ENCODE measurements around the gene SDK1. TPM values are rescaled to one million over a fixed set of nuclear protein-coding genes. Genes with fewer than 3 reads are reported as not detected.

SDK1 gene
- total and polyA plus RNA-seq, 4 donors: 1.9 to 46.3 (median 12.4) TPM

- intact Hi-C loops (cut with DNase I): no loop called here
- Histone ChIP-seq H3K4me1 (ENCODE audit: control insufficient read depth in 1 of 2, insufficient read depth in 2 of 2, low read length in 2 of 2) (no peaks in the 10 kb centered on the region), H3K9me3 (ENCODE audit: control insufficient read depth, low read length) (no peaks in the 10 kb centered on the region), H3K4me3 (ENCODE audit: low read length in 2 of 2) (no peak overlapping the region), H3K36me3 (ENCODE audit: control insufficient read depth in 1 of 2, insufficient read depth in 2 of 2, low read length in 1 of 2) (no peaks in the 10 kb centered on the region), H3K27ac (ENCODE audit: low read depth in 1 of 2, low read length in 2 of 2) (no peak overlapping the region), H3K27me3 (ENCODE audit: control insufficient read depth in 1 of 2, insufficient read depth in 2 of 2, low read length in 1 of 2) (peaks cover 0 to 2% of the 10 kb centered on the region in 2 donors)
- DNase-seq: no peak
- no peak for ATAC-seq (ENCODE audit: low FRiP score)
- WGBS, 2 donors: 53 to 62% methylated on average over 9 of the region's 9 CpGs
Measured at GRCh38 chr7:3267966-3268690, 32.9 kb upstream of the SDK1 start.

- ATAC-seq (ENCODE audit: low FRiP score) (no peak), DNase-seq (no peak)
- Histone ChIP-seq H3K27me3 (ENCODE audit: control insufficient read depth in 1 of 2, insufficient read depth in 2 of 2, low read length in 1 of 2) (peaks cover 0 to 2% of the 10 kb centered on the region in 2 donors), H3K4me1 (ENCODE audit: control insufficient read depth in 1 of 2, insufficient read depth in 2 of 2, low read length in 2 of 2) (no peaks in the 10 kb centered on the region), H3K27ac (ENCODE audit: low read depth in 1 of 2, low read length in 2 of 2) (no peak overlapping the region), H3K9me3 (ENCODE audit: control insufficient read depth, low read length) (no peaks in the 10 kb centered on the region), H3K36me3 (ENCODE audit: control insufficient read depth in 1 of 2, insufficient read depth in 2 of 2, low read length in 1 of 2) (no peaks in the 10 kb centered on the region), H3K4me3 (ENCODE audit: low read length in 2 of 2) (no peak overlapping the region)
- intact Hi-C loops (cut with DNase I): no loop called here
Measured at GRCh38 chr7:3270362-3270761, 30.7 kb upstream of the SDK1 start.

- Histone ChIP-seq H3K36me3 (ENCODE audit: control insufficient read depth in 1 of 2, insufficient read depth in 2 of 2, low read length in 1 of 2) (no peaks in the 10 kb centered on the region), H3K9me3 (ENCODE audit: control insufficient read depth, low read length) (no peaks in the 10 kb centered on the region), H3K27me3 (ENCODE audit: control insufficient read depth in 1 of 2, insufficient read depth in 2 of 2, low read length in 1 of 2) (peaks cover 0 to 2% of the 10 kb centered on the region in 2 donors), H3K4me1 (ENCODE audit: control insufficient read depth in 1 of 2, insufficient read depth in 2 of 2, low read length in 2 of 2) (no peaks in the 10 kb centered on the region), H3K4me3 (ENCODE audit: low read length in 2 of 2) (no peak overlapping the region), H3K27ac (ENCODE audit: low read depth in 1 of 2, low read length in 2 of 2) (no peak overlapping the region)
- intact Hi-C loops (cut with DNase I): no loop called here
- DNase-seq (no peak), ATAC-seq (ENCODE audit: low FRiP score) (no peak)
- 91 to 97% methylated on average over 2 of the region's 2 CpGs for WGBS, 2 donors
Measured at GRCh38 chr7:3271298-3271697, 29.8 kb upstream of the SDK1 start.

- DNase-seq (no peak), ATAC-seq (ENCODE audit: low FRiP score) (no peak)
- WGBS, 2 donors: 24 to 27% methylated on average over 2 of the region's 2 CpGs
- no peak overlapping the region for H3K4me3 ChIP-seq (ENCODE audit: low read length in 2 of 2)
- no peaks in the 10 kb centered on the region for H3K36me3 ChIP-seq (ENCODE audit: control insufficient read depth in 1 of 2, insufficient read depth in 2 of 2, low read length in 1 of 2)
- peaks cover 0 to 1% of the 10 kb centered on the region in 2 donors for H3K27me3 ChIP-seq (ENCODE audit: control insufficient read depth in 1 of 2, insufficient read depth in 2 of 2, low read length in 1 of 2)
- intact Hi-C loops (cut with DNase I): no loop called here
- H3K4me1 ChIP-seq (ENCODE audit: control insufficient read depth in 1 of 2, insufficient read depth in 2 of 2, low read length in 2 of 2): no peaks in the 10 kb centered on the region
- no peaks in the 10 kb centered on the region for H3K9me3 ChIP-seq (ENCODE audit: control insufficient read depth, low read length)
- no peak overlapping the region for H3K27ac ChIP-seq (ENCODE audit: low read depth in 1 of 2, low read length in 2 of 2)
Measured at GRCh38 chr7:3272691-3273141, 28.3 kb upstream of the SDK1 start.

GRCh38 chr7:3274131-3274530 lies 26.9 kb upstream of the SDK1 start:
- no peaks in the 10 kb centered on the region for H3K9me3 ChIP-seq (ENCODE audit: control insufficient read depth, low read length)
- ATAC-seq (ENCODE audit: low FRiP score) (no peak), DNase-seq (no peak)
- H3K4me1 ChIP-seq (ENCODE audit: control insufficient read depth in 1 of 2, insufficient read depth in 2 of 2, low read length in 2 of 2): peaks cover 0 to 2% of the 10 kb centered on the region in 2 donors
- WGBS, 2 donors: 99 to 100% methylated on average over 1 of the region's 1 CpG
- H3K36me3 ChIP-seq (ENCODE audit: control insufficient read depth in 1 of 2, insufficient read depth in 2 of 2, low read length in 1 of 2): no peaks in the 10 kb centered on the region
- intact Hi-C loops (cut with DNase I): no loop called here
- no peak overlapping the region for H3K4me3 ChIP-seq (ENCODE audit: low read length in 2 of 2)
- no peaks in the 10 kb centered on the region for H3K27me3 ChIP-seq (ENCODE audit: control insufficient read depth in 1 of 2, insufficient read depth in 2 of 2, low read length in 1 of 2)
- no peak overlapping the region for H3K27ac ChIP-seq (ENCODE audit: low read depth in 1 of 2, low read length in 2 of 2)

GRCh38 chr7:3277604-3278572 lies 23.2 kb upstream of the SDK1 start:
- Histone ChIP-seq H3K27ac (ENCODE audit: low read depth in 1 of 2, low read length in 2 of 2) (no peak overlapping the region), H3K27me3 (ENCODE audit: control insufficient read depth in 1 of 2, insufficient read depth in 2 of 2, low read length in 1 of 2) (no peaks in the 10 kb centered on the region), H3K9me3 (ENCODE audit: control insufficient read depth, low read length) (no peaks in the 10 kb centered on the region), H3K4me3 (ENCODE audit: low read length in 2 of 2) (no peak overlapping the region), H3K36me3 (ENCODE audit: control insufficient read depth in 1 of 2, insufficient read depth in 2 of 2, low read length in 1 of 2) (no peaks in the 10 kb centered on the region), H3K4me1 (ENCODE audit: control insufficient read depth in 1 of 2, insufficient read depth in 2 of 2, low read length in 2 of 2) (peaks cover 0 to 2% of the 10 kb centered on the region in 2 donors)
- DNase-seq (no peak), ATAC-seq (ENCODE audit: low FRiP score) (no peak)
- intact Hi-C loops (cut with DNase I): no loop called here
- 84% methylated on average over 4 of the region's 4 CpGs for whole genome bisulfite sequencing, 2 donors

GRCh38 chr7:3279147-3279818 lies 21.8 kb upstream of the SDK1 start:
- ATAC-seq (ENCODE audit: low FRiP score) (no peak), DNase-seq (no peak)
- intact Hi-C loops (cut with DNase I): no loop called here
- H3K9me3 ChIP-seq (ENCODE audit: control insufficient read depth, low read length): no peaks in the 10 kb centered on the region
- no peaks in the 10 kb centered on the region for H3K36me3 ChIP-seq (ENCODE audit: control insufficient read depth in 1 of 2, insufficient read depth in 2 of 2, low read length in 1 of 2)
- peaks cover 0 to 2% of the 10 kb centered on the region in 2 donors for H3K4me1 ChIP-seq (ENCODE audit: control insufficient read depth in 1 of 2, insufficient read depth in 2 of 2, low read length in 2 of 2)
- H3K27ac ChIP-seq (ENCODE audit: low read depth in 1 of 2, low read length in 2 of 2): no peak overlapping the region
- H3K27me3 ChIP-seq (ENCODE audit: control insufficient read depth in 1 of 2, insufficient read depth in 2 of 2, low read length in 1 of 2): no peaks in the 10 kb centered on the region
- WGBS, 2 donors: 93 to 96% methylated on average over 3 of the region's 3 CpGs
- H3K4me3 ChIP-seq (ENCODE audit: low read length in 2 of 2): no peak overlapping the region

- intact Hi-C loops (cut with DNase I): no loop called here
- H3K4me1 ChIP-seq (ENCODE audit: control insufficient read depth in 1 of 2, insufficient read depth in 2 of 2, low read length in 2 of 2): peaks cover 0 to 2% of the 10 kb centered on the region in 2 donors
- no peak overlapping the region for H3K4me3 ChIP-seq (ENCODE audit: low read length in 2 of 2)
- no peaks in the 10 kb centered on the region for H3K36me3 ChIP-seq (ENCODE audit: control insufficient read depth in 1 of 2, insufficient read depth in 2 of 2, low read length in 1 of 2)
- H3K27ac ChIP-seq (ENCODE audit: low read depth in 1 of 2, low read length in 2 of 2): peak overlapping the region; percentile 21 to 80
- WGBS, 2 donors: 7 to 11% methylated on average over 3 of the region's 3 CpGs
- no peaks in the 10 kb centered on the region for H3K9me3 ChIP-seq (ENCODE audit: control insufficient read depth, low read length)
- DNase-seq: no peak
- no peak for ATAC-seq (ENCODE audit: low FRiP score)
- H3K27me3 ChIP-seq (ENCODE audit: control insufficient read depth in 1 of 2, insufficient read depth in 2 of 2, low read length in 1 of 2): no peaks in the 10 kb centered on the region
Measured at GRCh38 chr7:3280445-3280844, 20.6 kb upstream of the SDK1 start.
